ENCODE results near the gene ICAM5. TPM values are rescaled to one million over a fixed set of nuclear protein-coding genes. Genes with fewer than 3 reads are reported as not detected.

Gene ICAM5
- total RNA-seq, 1 experiment from 2014 or later, result 53.9 TPM

GRCh38 chr19:10338940-10339339, 49.2 kb downstream of the ICAM5 start:
- Histone ChIP-seq H3K4me1 (ENCODE audit: control insufficient read depth in 1 of 2, insufficient read depth in 2 of 2, low read length in 2 of 2) (peaks cover 0 to 23% of the 10 kb centered on the region in 2 experiments; a peak in 2 of 4 replicates), H2AFZ (ENCODE audit: low read depth, low read length, poor library complexity, severe bottlenecking) (no peak overlapping the region), H3K9ac (ENCODE audit: low read length) (no peak overlapping the region), H3K27me3 (ENCODE audit: insufficient read depth, low read length) (no peaks in the 10 kb centered on the region), H3K4me2 (ENCODE audit: low read length) (no peak overlapping the region), H3K27ac (ENCODE audit: low read depth, low read length) (no peak overlapping the region), H4K20me1 (ENCODE audit: insufficient read depth) (no peaks in the 10 kb centered on the region), H3K79me2 (ENCODE audit: insufficient read depth, low read length) (peaks cover 4% of the 10 kb centered on the region; the same call in 1 of the 2 replicates), H3K9me3 (ENCODE audit: control insufficient read depth in 1 of 2, insufficient read depth in 1 of 2, low read depth in 1 of 2, low read length in 2 of 2) (no peaks in the 10 kb centered on the region), H3K4me3 (replicated peaks in 1 of 2; ENCODE audit: low read depth in 1 of 2, low read length in 2 of 2) (no peak overlapping the region), H3K9me2 (ENCODE audit: insufficient read depth) (no peaks in the 10 kb centered on the region), H3K36me3 (ENCODE audit: control insufficient read depth in 1 of 2, insufficient read depth in 2 of 2, low read length in 2 of 2) (no peaks in the 10 kb centered on the region)
- ChIA-PET CTCF (no interaction called here), RAD21 (ENCODE audit: low non-redundant PET in 1 of 2, low total read pairs in 2 of 2, uncharacterized antibody in 2 of 2, unreplicated experiment in 2 of 2) (no interaction called here), POLR2A (no interaction called here)
- DNase-seq (ENCODE audit: low read depth, low spot score) (no peak), ATAC-seq (no peak)
- TF ChIP-seq POLR2A (IDR thresholded peaks at IDR 0.05; ENCODE audit: borderline replicate concordance, extremely low read depth, insufficient read depth, insufficient read length), result no peak
- TF ChIP-seq EGR1 (IDR thresholded peaks at IDR 0.05; ENCODE audit: low read depth), result no peak
- no peak for TF ChIP-seq ATF3 (IDR thresholded peaks at IDR 0.05)
- TF ChIP-seq ZFX (IDR thresholded peaks at IDR 0.05), result no peak
- TF ChIP-seq TCF7L2 (IDR thresholded peaks at IDR 0.05; ENCODE audit: borderline replicate concordance, extremely low read depth, insufficient read depth, insufficient read length), result no peak
- TF ChIP-seq SP1 (IDR thresholded peaks at IDR 0.05; ENCODE audit: low read depth), result no peak
- no peak for TF ChIP-seq MAX (IDR thresholded peaks at IDR 0.05)
- TF ChIP-seq YY1 (IDR thresholded peaks at IDR 0.05; ENCODE audit: extremely low read depth, insufficient replicate concordance, low read depth, low read length), result no peak
- no peak for TF ChIP-seq CBX3 (IDR thresholded peaks at IDR 0.05; ENCODE audit: low read depth)
- no peak for TF ChIP-seq CEBPB (IDR thresholded peaks at IDR 0.05; ENCODE audit: low read depth)
- TF ChIP-seq CTCF (IDR thresholded peaks at IDR 0.05 in 2 of 3, conservative IDR thresholded peaks at IDR 0.05 in 1 of 3; ENCODE audit: borderline replicate concordance in 1 of 3, insufficient read depth in 1 of 3, low read depth in 2 of 3, low read length in 2 of 3), result no peak
- TF ChIP-seq SIN3A (IDR thresholded peaks at IDR 0.05; ENCODE audit: low read depth), result no peak
- no peak for TF ChIP-seq SRF (IDR thresholded peaks at IDR 0.05; ENCODE audit: low read depth)
- TF ChIP-seq, protein P1, sequence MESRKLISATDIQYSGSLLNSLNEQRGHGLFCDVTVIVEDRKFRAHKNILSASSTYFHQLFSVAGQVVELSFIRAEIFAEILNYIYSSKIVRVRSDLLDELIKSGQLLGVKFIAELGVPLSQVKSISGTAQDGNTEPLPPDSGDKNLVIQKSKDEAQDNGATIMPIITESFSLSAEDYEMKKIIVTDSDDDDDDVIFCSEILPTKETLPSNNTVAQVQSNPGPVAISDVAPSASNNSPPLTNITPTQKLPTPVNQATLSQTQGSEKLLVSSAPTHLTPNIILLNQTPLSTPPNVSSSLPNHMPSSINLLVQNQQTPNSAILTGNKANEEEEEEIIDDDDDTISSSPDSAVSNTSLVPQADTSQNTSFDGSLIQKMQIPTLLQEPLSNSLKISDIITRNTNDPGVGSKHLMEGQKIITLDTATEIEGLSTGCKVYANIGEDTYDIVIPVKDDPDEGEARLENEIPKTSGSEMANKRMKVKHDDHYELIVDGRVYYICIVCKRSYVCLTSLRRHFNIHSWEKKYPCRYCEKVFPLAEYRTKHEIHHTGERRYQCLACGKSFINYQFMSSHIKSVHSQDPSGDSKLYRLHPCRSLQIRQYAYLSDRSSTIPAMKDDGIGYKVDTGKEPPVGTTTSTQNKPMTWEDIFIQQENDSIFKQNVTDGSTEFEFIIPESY (IDR thresholded peaks at IDR 0.05; ENCODE audit: extremely low read depth, insufficient replicate concordance, low read length), result no peak
- TF ChIP-seq ZNF274 (IDR thresholded peaks at IDR 0.05; ENCODE audit: low read depth, low read length), result no peak
- TF ChIP-seq REST (IDR thresholded peaks at IDR 0.05; ENCODE audit: low read depth), result no peak
- TF ChIP-seq EZH2 (IDR thresholded peaks at IDR 0.05), result no peak
- TF ChIP-seq JUND (IDR thresholded peaks at IDR 0.05), result no peak
- no TSS peak for BruUV-seq (replicated peaks)
- intact Hi-C loops (cut with micrococcal nuclease), result no loop called here

All from HCT116 (cell line).